ENCODE results near the gene CYP4B1. TPM values are rescaled to one million over a fixed set of nuclear protein-coding genes. Genes with fewer than 3 reads are reported as not detected.

CYP4B1 gene
- total and polyA plus RNA-seq, 2 donors (not counting 3 experiments of a cell fraction or from before 2014, with no cell fraction given), result not detected

GRCh38 chr1:46818591-46818990 is 19.7 kb downstream of the CYP4B1 start:
- Histone ChIP-seq H3K79me2 (ENCODE audit: control insufficient read depth, insufficient read depth, low read length) (no peaks in the 10 kb centered on the region), H3K4me1 (ENCODE audit: control insufficient read depth, extremely low read depth, insufficient read depth, low read length) (no peaks in the 10 kb centered on the region), H3K9ac (replicated peaks; ENCODE audit: extremely low read depth, insufficient read depth, low read length) (no peak overlapping the region), H3K27me3 (ENCODE audit: control insufficient read depth in 2 of 2, insufficient read depth in 2 of 2, low read length in 2 of 2) (no peaks in the 10 kb centered on the region), H3K4me3 (replicated peaks in 1 of 3; ENCODE audit: insufficient read depth in 1 of 3, low read depth in 1 of 3, low read length in 3 of 3) (no peak overlapping the region), H3K36me3 (ENCODE audit: control insufficient read depth in 2 of 2, extremely low read depth in 1 of 2, insufficient read depth in 2 of 2, low read length in 2 of 2) (no peaks in the 10 kb centered on the region), H4K20me1 (replicated peaks; ENCODE audit: control insufficient read depth, extremely low read depth, insufficient read depth, low read length) (no peaks in the 10 kb centered on the region), H3K4me2 (ENCODE audit: insufficient read depth, low read length) (no peak overlapping the region), H3K9me3 (replicated peaks; ENCODE audit: control insufficient read depth, insufficient read depth, low read length) (no peaks in the 10 kb centered on the region), H3K9me1 (replicated peaks; ENCODE audit: control insufficient read depth, extremely low read depth, insufficient read depth, low read length) (no peaks in the 10 kb centered on the region), H2AFZ (ENCODE audit: low read depth, low read length) (no peak overlapping the region), H3K27ac (ENCODE audit: insufficient read depth, low read depth, low read length) (no peak overlapping the region)
- FAIRE-seq (no peak), DNase-seq (ENCODE audit: low read depth, low spot score) (no peak)
- no TSS peak for BruUV-seq (replicated peaks)
- CTCF ChIA-PET, result no interaction called here
- intact Hi-C loops (cut with micrococcal nuclease), result no loop called here
- TF ChIP-seq JUN (IDR thresholded peaks at IDR 0.05; ENCODE audit: borderline replicate concordance, insufficient read depth, insufficient read length, low read depth), result no peak
- TF ChIP-seq MAX (IDR thresholded peaks at IDR 0.05; ENCODE audit: insufficient read depth, insufficient read length), result no peak
- no peak for TF ChIP-seq EZH2 (IDR thresholded peaks at IDR 0.05; ENCODE audit: borderline replicate concordance, low read depth, low read length, severe bottlenecking)
- no peak for TF ChIP-seq CTCF (IDR thresholded peaks at IDR 0.05; ENCODE audit: extremely low read depth in 1 of 2, insufficient read depth in 1 of 2, low read depth in 1 of 2, low read length in 2 of 2)
- no peak for TF ChIP-seq MYC (IDR thresholded peaks at IDR 0.05; ENCODE audit: low read depth, low read length)
- TF ChIP-seq FOS (IDR thresholded peaks at IDR 0.05; ENCODE audit: borderline replicate concordance, insufficient read depth, low read length), result no peak
- TF ChIP-seq POLR2AphosphoS5 (IDR thresholded peaks at IDR 0.05; ENCODE audit: insufficient read depth, low read depth, low read length), result no peak
- no peak for TF ChIP-seq POLR2A (IDR thresholded peaks at IDR 0.05; ENCODE audit: low read depth, low read length)
- TF ChIP-seq GATA2 (IDR thresholded peaks at IDR 0.05; ENCODE audit: insufficient read depth, insufficient read length, low read depth, low read length), result no peak
- POLR2A ChIA-PET, result no interaction called here
- dilution Hi-C loops (cut with MboI; ENCODE audit: extremely low pct_ligation_motif_present, low sequenced_read_pairs), result no loop called here
